SHP77 treated with DMSO at 0.1 percent for 48 hours (cell line): Measurements from ENCODE around the gene ASIC1.

Experiments used
- DNase-seq: peaks from one replicate; lab custom pipeline; 2025; lab: John Stamatoyannopoulos, UW

The ASIC1 gene

GRCh38 chr12:50041062-50041860, 16.1 kb upstream of the ASIC1 start:
- no peak for DNase-seq

GRCh38 chr12:50041962-50042361, 15.4 kb upstream of the ASIC1 start:
- DNase-seq = no peak

- no peak for DNase-seq
Observed at GRCh38 chr12:50042693-50043092, 14.7 kb upstream of the ASIC1 start.

- no peak for DNase-seq
Observed at GRCh38 chr12:50043308-50043707, 14.1 kb upstream of the ASIC1 start.

GRCh38 chr12:50043854-50044253, 13.5 kb upstream of the ASIC1 start:
- no peak for DNase-seq

GRCh38 chr12:50047693-50048250, 9.6 kb upstream of the ASIC1 start:
- DNase-seq = no peak

GRCh38 chr12:50049254-50050118, 7.9 kb upstream of the ASIC1 start:
- DNase-seq = no peak

- DNase-seq = no peak
Observed at GRCh38 chr12:50050119-50050385, 7.3 kb upstream of the ASIC1 start.

- DNase-seq = no peak
Observed at GRCh38 chr12:50050410-50051098, 6.8 kb upstream of the ASIC1 start.

GRCh38 chr12:50051101-50051806, 6.1 kb upstream of the ASIC1 start:
- DNase-seq = no peak

GRCh38 chr12:50052544-50052943, 4.9 kb upstream of the ASIC1 start:
- no peak for DNase-seq

GRCh38 chr12:50052964-50053363, 4.4 kb upstream of the ASIC1 start:
- DNase-seq = no peak

- DNase-seq = no peak
Observed at GRCh38 chr12:50053583-50053982, 3.8 kb upstream of the ASIC1 start.

- DNase-seq = peak; percentile 27
Observed at GRCh38 chr12:50055831-50056638, 1.4 kb upstream of the ASIC1 start.

GRCh38 chr12:50056639-50056976, 788 bp upstream of the ASIC1 start:
- no peak for DNase-seq

GRCh38 chr12:50057896-50058670, 687 bp downstream of the ASIC1 start:
- DNase-seq = no peak

- DNase-seq = no peak
Observed at GRCh38 chr12:50058743-50059312, 1.4 kb downstream of the ASIC1 start.

- DNase-seq = no peak
Observed at GRCh38 chr12:50059440-50060119, 2.2 kb downstream of the ASIC1 start.

GRCh38 chr12:50060120-50060468, 2.7 kb downstream of the ASIC1 start:
- no peak for DNase-seq

GRCh38 chr12:50061171-50061570, 3.8 kb downstream of the ASIC1 start:
- DNase-seq = no peak
